ENCODE results near the gene CCND1.
"Not testable (repeated sequence)": the region's sequence is repeated elsewhere in the genome, so short reads cannot be mapped to it uniquely, and the experiment has no call there.

CCND1 gene

DNA sequence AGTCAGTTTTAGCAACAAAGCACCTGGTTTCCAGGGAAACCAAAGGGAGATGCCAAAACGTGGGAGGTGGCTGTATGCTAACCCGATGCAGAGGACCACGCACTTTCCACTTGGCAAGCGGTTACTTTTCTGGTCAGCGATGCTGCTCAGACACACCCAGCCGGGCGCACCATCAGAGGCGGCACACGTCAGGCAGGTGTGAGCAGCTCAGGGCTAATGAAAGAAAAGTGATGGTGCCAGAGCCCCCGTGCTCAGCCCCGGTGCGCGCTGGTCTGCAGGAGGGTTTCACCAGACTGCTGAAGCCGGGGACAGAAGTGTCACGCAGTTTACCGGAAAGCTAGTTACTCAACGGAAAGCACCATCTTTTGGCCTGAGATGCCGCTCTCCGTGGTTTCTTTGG, 28.5 kb downstream of the CCND1 start:
- DNase-seq, result no peak

GRCh38 chr11:69670158-69670845, 29.3 kb downstream of the CCND1 start:
- peak; percentile 64 to 76 for DNase-seq

DNA sequence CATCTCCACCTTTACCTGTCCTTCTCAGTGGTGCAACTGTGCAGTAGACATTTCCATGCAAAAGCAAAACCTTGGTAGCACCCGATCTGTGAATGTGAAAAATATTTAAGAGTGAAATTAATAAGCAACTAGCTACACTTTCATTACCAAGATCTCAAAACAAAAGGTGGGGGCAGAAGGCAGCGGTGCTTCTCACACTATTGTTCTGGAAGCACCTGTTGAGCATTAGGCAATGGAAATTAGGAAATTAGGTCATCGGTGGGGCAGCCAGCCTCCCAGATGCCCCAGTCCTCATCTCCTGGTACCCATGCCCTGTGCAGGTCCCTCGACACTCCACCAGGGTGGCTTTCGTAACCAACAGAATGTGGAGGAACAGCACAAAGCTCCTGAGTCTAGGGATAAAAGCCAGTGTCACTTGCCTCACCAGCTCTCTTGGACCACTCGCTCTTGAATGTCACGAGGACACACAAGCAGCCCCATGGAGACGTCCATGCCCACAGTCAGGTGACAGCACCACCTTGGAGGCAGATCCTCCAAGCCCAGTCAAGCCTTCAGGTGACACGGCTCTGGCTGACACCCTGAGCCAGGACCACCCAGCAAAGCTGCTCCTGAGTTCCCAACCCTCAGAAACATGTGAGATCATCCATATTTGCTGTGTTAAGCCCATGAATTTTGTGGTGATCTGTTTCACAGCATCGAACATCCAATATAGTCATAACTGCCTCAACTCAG, 30.9 kb downstream of the CCND1 start:
- DNase-seq, result no peak

DNA sequence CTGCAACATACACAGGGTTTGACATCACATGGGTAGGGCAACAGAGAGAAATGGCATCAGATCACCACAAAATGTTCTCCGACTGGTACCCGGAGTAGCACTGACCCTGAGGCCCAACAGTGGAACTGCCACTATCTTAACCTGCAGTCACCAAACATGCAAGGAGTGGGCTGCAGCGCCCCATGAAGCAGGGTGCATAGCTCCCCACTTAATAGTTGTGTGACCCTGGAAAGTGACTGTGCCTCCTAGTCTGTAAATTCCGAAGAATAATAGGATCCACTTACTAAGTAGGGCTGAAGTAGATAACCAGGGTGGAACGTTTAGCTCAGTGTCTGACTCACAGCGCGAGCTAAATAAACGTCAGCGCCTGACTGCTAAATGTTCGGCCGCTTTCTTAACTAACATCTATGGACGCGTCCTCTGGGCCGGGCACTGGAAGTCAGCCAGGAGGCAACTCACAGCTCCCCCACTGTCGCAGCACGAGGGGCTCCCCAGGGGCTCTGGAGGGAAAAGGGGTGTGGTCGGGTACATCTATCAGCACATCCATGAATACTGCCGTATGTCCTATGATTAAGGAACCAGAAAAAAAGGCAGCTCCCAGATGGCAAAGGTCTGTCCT, 33.4 kb downstream of the CCND1 start:
- DNase-seq, result peak in 1 of 2 experiments; percentile 19

GRCh38 chr11:69674886-69675714, 34.1 kb downstream of the CCND1 start, which contains the start of gene LTO1:
LTO1 (minus strand) TSS chr11:69675353; CDS start chr11:69675239, 114 bp downstream.
- DNase-seq, result peak; percentile 92 to 94

GRCh38 chr11:69677749-69678148, 36.8 kb downstream of the CCND1 start:
- no peak for DNase-seq

- DNase-seq, result no peak
These were observed 39.7 kb downstream of the CCND1 start for GRCh38 chr11:69680688-69681087.

DNA sequence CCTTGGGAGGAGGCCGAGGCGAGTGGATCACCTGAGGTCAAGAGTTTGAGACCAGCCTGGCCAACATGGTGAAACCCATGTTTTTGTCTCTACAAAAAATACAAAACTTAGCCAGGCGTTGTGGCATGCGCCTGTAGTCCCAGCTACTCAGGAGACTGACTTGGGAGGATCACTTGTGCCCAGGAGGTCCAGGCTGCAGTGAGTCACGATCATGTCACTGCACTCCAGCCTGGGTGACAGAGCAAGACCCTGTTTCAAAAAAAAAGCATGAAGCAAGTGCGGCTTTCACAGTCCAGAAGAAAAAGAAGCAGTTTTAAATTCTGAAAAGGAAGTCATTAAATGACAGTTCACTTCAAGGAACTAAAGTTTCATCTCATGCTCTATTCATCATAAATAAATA, 41.3 kb downstream of the CCND1 start:
- no peak for DNase-seq

DNA sequence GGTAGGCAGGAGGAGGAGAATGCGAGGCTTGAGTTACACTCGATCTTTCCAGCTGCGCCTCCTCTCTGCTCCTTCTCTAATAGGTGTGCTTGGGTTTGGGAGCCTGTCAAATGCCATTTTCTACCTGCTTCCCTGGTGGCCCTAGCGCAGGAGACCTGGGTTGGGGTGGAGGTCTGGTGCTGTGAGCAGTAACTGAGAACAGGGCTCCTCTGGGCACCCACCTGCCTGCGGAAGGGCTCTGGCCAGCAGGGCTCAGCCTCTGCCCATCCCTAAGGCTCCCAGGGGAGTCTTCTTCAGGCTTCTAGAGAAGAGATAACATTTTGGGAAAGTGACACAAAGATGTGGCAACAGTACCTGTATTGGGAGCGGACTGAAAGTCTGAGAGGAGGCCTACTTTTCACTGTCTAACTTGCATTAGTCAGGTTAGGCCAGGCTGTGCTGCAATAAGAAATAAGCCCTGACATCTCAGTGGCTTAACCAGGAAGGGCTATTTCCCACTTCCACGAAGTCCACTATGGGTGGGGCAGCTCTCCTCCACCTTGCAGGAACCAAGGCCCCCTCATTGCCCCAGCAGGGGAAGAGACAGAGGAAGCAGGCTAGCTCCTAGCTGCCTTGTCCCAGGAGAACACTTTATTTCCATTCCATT, 41.8 kb downstream of the CCND1 start:
- DNase-seq, result no peak

GRCh38 chr11:69683764-69684333, 42.9 kb downstream of the CCND1 start:
- DNase-seq, result peak in 1 of 2 experiments; percentile 7

GRCh38 chr11:69684651-69685050, 43.7 kb downstream of the CCND1 start:
- DNase-seq, result no peak

- DNase-seq, result no peak
These were observed 44.4 kb downstream of the CCND1 start for GRCh38 chr11:69685348-69685747.

GRCh38 chr11:69686452-69686851, 45.5 kb downstream of the CCND1 start:
- no peak for DNase-seq

GRCh38 chr11:69686856-69687255, 45.9 kb downstream of the CCND1 start:
- DNase-seq, result no peak

DNA sequence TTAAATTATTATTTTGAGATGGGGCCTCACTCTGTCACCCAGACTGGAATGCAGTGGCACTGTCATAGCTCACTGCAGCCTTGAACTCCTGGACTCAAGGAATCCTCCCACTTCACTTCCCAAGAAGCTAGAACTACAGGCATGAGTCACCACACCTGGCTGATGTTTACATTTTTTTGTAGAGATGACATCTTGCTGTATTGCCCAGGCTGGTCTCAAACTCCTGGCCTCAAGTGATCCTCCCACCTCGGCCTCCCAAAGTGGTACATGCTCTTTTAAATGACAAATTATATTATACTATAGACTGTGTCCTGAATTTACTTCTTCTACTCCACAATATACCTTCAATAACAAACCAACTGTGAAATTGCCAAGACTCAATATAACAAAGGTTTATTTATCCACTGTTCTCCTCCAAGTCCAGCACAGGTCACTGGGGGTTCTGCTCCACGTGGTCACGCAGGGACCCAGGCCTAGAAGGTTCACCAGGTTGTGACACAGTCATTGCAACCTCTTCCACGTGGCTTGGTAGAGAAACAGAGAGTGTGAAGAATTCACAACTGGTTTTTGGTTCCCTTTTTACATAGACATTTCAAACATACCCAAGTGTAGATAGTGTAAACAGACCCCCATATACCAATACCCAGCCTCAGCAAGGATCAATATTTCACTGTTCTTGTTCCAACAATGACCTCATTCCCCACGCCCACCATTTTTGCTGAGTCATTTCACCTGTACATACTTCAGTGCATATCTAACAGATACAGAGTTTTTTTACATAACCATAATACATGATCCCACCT, 47.2 kb downstream of the CCND1 start:
- not testable (repeated sequence) for DNase-seq

DNA sequence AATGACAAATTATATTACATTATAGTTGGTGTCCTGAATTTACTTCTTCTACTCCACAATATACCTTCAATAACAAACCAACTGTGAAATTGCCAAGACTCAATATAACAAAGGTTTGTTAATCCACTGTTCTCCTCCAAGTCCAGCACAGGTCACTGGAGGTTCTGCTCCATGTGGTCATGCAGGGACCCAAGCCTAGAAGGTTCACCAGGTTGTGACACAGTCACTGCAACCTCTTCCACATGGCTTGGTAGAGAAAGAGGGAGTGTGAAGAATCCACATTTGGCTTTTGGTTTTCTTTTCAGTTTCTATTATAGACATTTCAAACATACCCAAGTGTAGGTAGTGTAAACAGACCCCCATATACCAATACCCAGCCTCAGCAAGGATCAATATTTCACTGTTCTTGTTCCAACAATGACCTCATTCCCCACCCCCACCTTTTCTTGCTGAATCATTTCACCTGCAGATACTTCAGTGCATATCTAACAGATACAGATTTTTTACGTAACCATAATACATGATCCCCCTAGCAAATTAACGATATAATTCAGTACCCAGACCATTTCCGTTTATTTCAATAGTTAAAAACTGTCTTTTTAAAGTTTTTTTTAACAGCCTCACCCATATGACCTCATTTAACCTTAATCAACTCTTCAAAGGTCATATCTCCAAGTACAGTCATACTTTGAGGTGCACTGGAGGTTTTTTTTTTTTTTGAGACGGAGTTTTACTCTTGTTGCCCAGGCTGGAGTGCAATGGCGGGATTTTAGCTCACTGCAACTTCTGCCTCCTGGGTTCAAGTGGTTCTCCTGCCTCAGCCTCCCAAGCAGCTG, 48.7 kb downstream of the CCND1 start:
- no peak for DNase-seq

DNA sequence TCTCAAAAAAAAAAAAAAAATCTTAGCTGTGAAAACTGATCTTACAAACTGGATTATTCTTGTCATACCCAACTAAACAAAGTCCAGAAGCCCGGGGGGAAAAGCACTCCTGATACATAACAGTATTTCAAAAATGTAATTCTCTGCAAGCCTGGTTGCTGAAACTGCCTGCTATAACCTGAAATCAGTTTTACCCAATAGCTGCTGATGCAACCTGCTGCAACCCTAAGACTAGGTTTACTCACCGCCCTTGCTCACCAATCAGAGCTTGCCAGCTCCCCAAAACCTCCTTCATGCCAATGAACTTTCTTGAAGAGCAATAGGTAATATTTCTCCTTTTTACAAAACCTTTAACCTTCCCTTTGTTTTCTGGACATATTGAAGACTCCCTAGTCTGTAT, 50.5 kb downstream of the CCND1 start:
- DNase-seq, result no peak

DNA sequence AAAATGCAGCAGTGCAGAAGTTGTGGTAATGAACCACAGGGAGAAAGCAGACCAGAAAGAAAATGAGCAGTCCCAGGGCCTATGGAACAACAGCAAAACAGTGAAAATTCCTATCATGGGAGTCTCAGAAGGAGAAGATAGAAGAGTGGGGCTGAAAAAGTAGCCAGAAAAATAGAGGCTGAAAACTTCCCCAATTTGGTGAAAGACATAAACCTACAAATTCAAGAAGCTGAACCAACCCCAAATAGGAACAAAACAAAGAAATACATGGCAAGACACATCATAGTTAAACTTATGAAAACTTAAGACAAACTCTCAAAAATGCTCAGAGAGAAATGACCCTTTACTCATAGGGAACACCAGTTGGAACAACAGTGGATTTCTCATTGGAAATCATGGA, 51.5 kb downstream of the CCND1 start:
- DNase-seq, result no peak

DNA sequence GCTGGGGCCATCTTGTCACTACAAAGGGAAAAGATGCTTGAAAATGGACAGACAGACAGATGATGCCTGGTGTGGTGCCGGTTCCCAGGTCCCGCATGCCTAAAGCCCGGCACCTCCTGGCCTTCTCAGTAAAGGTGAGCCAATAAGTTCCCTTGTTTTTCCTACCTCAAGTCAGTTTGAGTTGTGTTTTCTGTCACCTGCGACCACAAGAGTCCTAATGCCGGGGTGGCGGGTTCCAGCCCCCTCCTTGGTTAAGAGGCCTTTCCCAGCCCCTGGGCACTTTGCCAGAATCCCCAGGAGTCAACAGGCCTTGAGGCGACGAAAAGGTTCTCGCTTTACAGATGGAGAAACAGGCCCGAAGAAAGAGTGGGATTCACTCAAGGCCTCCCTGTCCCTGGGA, 53.8 kb downstream of the CCND1 start:
- DNase-seq, result no peak

- DNase-seq, result no peak
These were observed 54.6 kb downstream of the CCND1 start for GRCh38 chr11:69695581-69695980.

Data from NCI-H2081 (cell line).